Measurements from ENCODE around the gene WTIP.

The WTIP gene

DNA sequence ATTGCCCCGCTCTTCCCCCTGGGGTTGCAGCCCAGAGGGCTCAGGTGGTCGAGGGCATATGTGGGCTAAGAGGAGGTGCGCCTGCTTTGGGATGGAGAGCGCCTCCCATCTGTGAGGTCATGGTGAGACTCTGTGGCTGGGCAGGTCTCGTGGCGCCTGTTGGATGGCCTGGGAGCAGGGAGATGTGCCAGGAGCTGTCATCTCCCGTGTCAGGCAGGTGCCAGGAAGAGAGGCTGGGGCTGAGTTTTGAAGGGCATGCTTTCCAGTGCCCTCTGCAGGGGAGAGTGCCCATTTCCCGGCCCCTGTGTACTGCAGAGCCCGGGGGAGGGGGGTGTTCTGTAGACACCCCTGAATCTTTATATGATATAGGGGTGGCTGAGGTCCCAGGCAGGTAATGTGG, 2.8 kb downstream of the WTIP start:
- Histone ChIP-seq H3K9ac (no peak overlapping the region), H3K36me3 (ENCODE audit: insufficient read depth) (no peaks in the 10 kb centered on the region), H3K27me3 (ENCODE audit: insufficient read depth, low read depth) (no peaks in the 10 kb centered on the region), H3K4me2 (no peak overlapping the region), H3K27ac (no peak overlapping the region), H3K4me1 (ENCODE audit: low read depth, poor library complexity, severe bottlenecking) (no peaks in the 10 kb centered on the region), H3K4me3 (IDR thresholded peaks at IDR 0.05; ENCODE audit: insufficient read depth, low read depth, low read length) (no peak overlapping the region), H3K79me2 (ENCODE audit: insufficient read depth, low read depth) (no peaks in the 10 kb centered on the region), H4K20me1 (ENCODE audit: insufficient read depth) (no peaks in the 10 kb centered on the region), H2AFZ (ENCODE audit: low read depth) (no peak overlapping the region)
- TF ChIP-seq, protein P1, sequence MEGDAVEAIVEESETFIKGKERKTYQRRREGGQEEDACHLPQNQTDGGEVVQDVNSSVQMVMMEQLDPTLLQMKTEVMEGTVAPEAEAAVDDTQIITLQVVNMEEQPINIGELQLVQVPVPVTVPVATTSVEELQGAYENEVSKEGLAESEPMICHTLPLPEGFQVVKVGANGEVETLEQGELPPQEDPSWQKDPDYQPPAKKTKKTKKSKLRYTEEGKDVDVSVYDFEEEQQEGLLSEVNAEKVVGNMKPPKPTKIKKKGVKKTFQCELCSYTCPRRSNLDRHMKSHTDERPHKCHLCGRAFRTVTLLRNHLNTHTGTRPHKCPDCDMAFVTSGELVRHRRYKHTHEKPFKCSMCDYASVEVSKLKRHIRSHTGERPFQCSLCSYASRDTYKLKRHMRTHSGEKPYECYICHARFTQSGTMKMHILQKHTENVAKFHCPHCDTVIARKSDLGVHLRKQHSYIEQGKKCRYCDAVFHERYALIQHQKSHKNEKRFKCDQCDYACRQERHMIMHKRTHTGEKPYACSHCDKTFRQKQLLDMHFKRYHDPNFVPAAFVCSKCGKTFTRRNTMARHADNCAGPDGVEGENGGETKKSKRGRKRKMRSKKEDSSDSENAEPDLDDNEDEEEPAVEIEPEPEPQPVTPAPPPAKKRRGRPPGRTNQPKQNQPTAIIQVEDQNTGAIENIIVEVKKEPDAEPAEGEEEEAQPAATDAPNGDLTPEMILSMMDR (conservative IDR thresholded peaks at IDR 0.05; ENCODE audit: low read depth, low read length): no peak

DNA sequence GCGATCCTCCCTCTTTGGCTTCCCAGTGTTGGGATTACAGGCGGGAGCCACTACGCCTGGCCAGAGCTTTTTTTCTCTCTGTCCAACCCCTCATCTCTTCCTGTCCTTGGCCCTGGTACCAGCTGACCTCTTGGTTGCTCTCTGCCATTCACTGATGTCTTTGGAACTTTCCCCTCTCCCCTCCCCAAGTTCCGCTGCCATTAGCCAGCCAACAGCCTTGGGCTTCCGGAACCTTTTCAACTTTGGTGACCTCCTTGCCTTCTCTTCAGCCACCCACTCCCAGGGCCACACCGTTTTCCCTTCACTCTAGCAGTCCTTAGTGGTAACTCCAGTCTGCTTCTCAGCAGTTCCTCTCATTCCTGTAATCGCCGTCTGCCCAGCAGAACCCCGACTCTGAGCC, 4.3 kb downstream of the WTIP start:
- Histone ChIP-seq H3K36me3 (ENCODE audit: insufficient read depth) (no peaks in the 10 kb centered on the region), H3K4me2 (no peak overlapping the region), H3K79me2 (ENCODE audit: insufficient read depth, low read depth) (no peaks in the 10 kb centered on the region), H3K4me3 (IDR thresholded peaks at IDR 0.05; ENCODE audit: insufficient read depth, low read depth, low read length) (no peak overlapping the region), H3K27ac (no peak overlapping the region), H2AFZ (ENCODE audit: low read depth) (no peak overlapping the region), H4K20me1 (ENCODE audit: insufficient read depth) (no peaks in the 10 kb centered on the region), H3K9ac (no peak overlapping the region), H3K4me1 (ENCODE audit: low read depth, poor library complexity, severe bottlenecking) (no peaks in the 10 kb centered on the region), H3K27me3 (ENCODE audit: insufficient read depth, low read depth) (no peaks in the 10 kb centered on the region)
- TF ChIP-seq, protein P1 (conservative IDR thresholded peaks at IDR 0.05; ENCODE audit: low read depth, low read length): no peak

DNA sequence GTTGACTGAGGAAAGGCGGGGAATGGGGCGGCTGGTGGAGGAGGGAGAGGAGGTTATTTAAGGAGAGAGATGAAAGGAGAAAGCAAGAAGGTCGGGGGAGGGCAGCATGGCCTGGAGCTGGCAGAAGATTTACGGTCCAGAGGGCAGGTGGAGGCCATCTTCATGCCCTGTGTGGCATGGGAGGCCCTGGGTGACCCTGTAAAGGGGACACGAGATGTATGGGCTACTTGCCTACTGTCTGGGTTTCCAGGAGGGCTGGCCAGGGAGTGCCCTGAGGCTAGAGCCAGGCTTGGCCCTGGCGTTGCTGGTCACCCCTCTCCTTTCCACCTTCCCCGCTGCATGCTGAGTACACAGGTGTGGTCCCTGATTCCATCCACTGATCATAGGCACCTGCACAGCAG, 6.1 kb downstream of the WTIP start:
- no peak overlapping the region for H3K4me2 ChIP-seq
- no peak overlapping the region for H3K4me3 ChIP-seq (IDR thresholded peaks at IDR 0.05; ENCODE audit: insufficient read depth, low read depth, low read length)
- H2AFZ ChIP-seq (ENCODE audit: low read depth): no peak overlapping the region
- H4K20me1 ChIP-seq (ENCODE audit: insufficient read depth): no peaks in the 10 kb centered on the region
- H3K4me1 ChIP-seq (ENCODE audit: low read depth, poor library complexity, severe bottlenecking): no peaks in the 10 kb centered on the region
- H3K9ac ChIP-seq: no peak overlapping the region
- H3K79me2 ChIP-seq (ENCODE audit: insufficient read depth, low read depth): no peaks in the 10 kb centered on the region
- no peaks in the 10 kb centered on the region for H3K27me3 ChIP-seq (ENCODE audit: insufficient read depth, low read depth)
- TF ChIP-seq, protein P1 (conservative IDR thresholded peaks at IDR 0.05; ENCODE audit: low read depth, low read length): no peak
- no peaks in the 10 kb centered on the region for H3K36me3 ChIP-seq (ENCODE audit: insufficient read depth)
- H3K27ac ChIP-seq: no peak overlapping the region

DNA sequence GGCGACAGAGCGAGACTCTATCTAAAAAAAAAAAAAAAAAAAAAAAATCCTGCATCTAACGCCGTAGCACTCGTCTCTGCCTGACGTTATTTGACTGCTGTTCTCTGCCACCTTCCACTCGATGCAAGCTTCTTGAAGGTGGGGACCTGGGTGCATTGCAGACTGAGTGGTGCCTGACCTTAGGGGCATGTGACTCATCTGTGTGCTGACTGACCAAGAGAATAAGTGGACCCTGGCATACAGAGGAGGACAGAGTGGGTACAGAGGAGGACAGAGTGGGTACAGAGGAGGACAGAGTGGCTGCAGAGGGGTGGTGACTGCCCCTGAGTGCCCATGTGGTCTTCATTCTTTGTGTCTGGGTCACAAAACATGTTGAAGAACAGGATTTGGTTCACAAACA, 7.6 kb downstream of the WTIP start:
- Histone ChIP-seq H4K20me1 (ENCODE audit: insufficient read depth) (no peaks in the 10 kb centered on the region), H3K4me2 (no peak overlapping the region), H3K79me2 (ENCODE audit: insufficient read depth, low read depth) (no peaks in the 10 kb centered on the region), H2AFZ (ENCODE audit: low read depth) (no peak overlapping the region), H3K36me3 (ENCODE audit: insufficient read depth) (no peaks in the 10 kb centered on the region), H3K27me3 (ENCODE audit: insufficient read depth, low read depth) (no peaks in the 10 kb centered on the region), H3K4me1 (ENCODE audit: low read depth, poor library complexity, severe bottlenecking) (no peaks in the 10 kb centered on the region), H3K9ac (no peak overlapping the region), H3K4me3 (IDR thresholded peaks at IDR 0.05; ENCODE audit: insufficient read depth, low read depth, low read length) (no peak overlapping the region), H3K27ac (no peak overlapping the region)
- TF ChIP-seq, protein P1 (conservative IDR thresholded peaks at IDR 0.05; ENCODE audit: low read depth, low read length): no peak
